ENCODE data around the gene FCHSD2. TPM values are rescaled to one million over a fixed set of nuclear protein-coding genes. Genes with fewer than 3 reads are reported as not detected.
"Not testable (repeated sequence)": the region's sequence is repeated elsewhere in the genome, so short reads cannot be mapped to it uniquely, and the experiment has no call there.

The FCHSD2 gene
- total RNA-seq, 4 donors from 2014 or later: 5.7 to 16.8 (median 7.9) TPM

GRCh38 chr11:72813740-72814285 is 328.3 kb downstream of the FCHSD2 start:
- Histone ChIP-seq H3K36me3 (peaks cover 13% of the 10 kb centered on the region), H3K4me3 (peak overlapping the region; percentile 97), H3K9me3 (no peaks in the 10 kb centered on the region), H3K27me3 (no peaks in the 10 kb centered on the region), H3K27ac (peak overlapping the region; percentile 97), H3K4me1 (peaks cover 51% of the 10 kb centered on the region)
- under 1% methylated on average over 36 of the region's 47 CpGs for WGBS
- peak in 1 of 3 donors; percentile 67 for TF ChIP-seq POLR2AphosphoS5 (IDR thresholded peaks at IDR 0.05)
- TF ChIP-seq CTCF (IDR thresholded peaks at IDR 0.05): no peak
- peak in 1 of 2 donors; percentile 90 for DNase-seq (ENCODE audit: low spot score in 2 of 2)

DNA sequence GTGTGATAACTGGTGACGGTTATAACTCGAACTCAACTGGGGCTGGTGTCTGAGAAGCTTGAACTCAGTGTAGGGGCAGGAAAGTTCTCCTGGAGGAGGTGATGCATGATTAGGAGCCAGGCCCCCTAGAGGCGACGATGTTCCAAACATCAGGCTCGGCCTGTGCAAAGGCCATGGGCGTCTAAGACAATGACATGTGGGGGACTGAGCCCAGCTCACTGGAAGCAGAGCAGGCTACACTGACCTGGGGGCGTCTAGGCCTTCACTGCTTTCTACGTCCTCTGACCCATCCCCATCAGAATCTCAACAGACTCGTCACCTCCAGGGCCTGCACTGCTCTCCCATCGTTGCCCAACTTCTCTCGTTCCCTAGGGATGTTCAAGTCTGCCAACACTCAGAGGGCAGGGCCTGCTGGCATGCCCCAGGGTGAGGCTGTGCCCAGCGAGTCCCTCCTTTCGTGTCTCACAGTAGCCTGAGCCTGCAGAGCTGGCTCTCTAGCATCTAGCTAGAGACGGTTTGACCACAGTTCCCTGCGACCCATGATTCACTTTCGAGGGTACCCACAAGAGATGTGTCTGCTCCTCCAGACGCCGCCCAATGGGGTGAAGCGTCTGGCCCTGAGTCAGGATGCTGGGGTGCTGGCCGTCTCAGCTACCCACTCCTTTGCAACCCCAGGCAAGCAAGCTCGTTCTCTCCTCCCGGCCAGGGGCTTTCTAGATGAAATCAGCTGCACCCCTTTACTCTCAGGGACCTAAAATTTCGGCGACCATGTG is 329.0 kb downstream of the FCHSD2 start:
- Histone ChIP-seq H3K36me3 (peaks cover 10% of the 10 kb centered on the region), H3K9me3 (no peaks in the 10 kb centered on the region), H3K4me3 (peak overlapping the region; percentile 97), H3K4me1 (peaks cover 51% of the 10 kb centered on the region), H3K27ac (peak overlapping the region; percentile 97), H3K27me3 (no peaks in the 10 kb centered on the region)
- DNase-seq (ENCODE audit: low spot score in 2 of 2): peak in 1 of 2 donors; percentile 81
- 0% methylated on average over 21 of the region's 24 CpGs for WGBS
- TF ChIP-seq CTCF (IDR thresholded peaks at IDR 0.05): peak; percentile 3 to 35
- TF ChIP-seq POLR2AphosphoS5 (IDR thresholded peaks at IDR 0.05): no peak

- no peak for TF ChIP-seq EP300 (IDR thresholded peaks at IDR 0.05)
- no peaks in the 10 kb centered on the region for H3K9me3 ChIP-seq
- no peak for DNase-seq (ENCODE audit: low spot score in 2 of 2)
- H3K27ac ChIP-seq: peak overlapping the region; percentile 97
- peaks cover 12% of the 10 kb centered on the region for H3K36me3 ChIP-seq
- 20% methylated on average over 2 of the region's 4 CpGs for WGBS
- no peaks in the 10 kb centered on the region for H3K27me3 ChIP-seq
- H3K4me1 ChIP-seq: peaks cover 51% of the 10 kb centered on the region
- peak overlapping the region; percentile 97 for H3K4me3 ChIP-seq
These were observed 329.5 kb downstream of the FCHSD2 start for GRCh38 chr11:72812604-72812966.

DNA sequence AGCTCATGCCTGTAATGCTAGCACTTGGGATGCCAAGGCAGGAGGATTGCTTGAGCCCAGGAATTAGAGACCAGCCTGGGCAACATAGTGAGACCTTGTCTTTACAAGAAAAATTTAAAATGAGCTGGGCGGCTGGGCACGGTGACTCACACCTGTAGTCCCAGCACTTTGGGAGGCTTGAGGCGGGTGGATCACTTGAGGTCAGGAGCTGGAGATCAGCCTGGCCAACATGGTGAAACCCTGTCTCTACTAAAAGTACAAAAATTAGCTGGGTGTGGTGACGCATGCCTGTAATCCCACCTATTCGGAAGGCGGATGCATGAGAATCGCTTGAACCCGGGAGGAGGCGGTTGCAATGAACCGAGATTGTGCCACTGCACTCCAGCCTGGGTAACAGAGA is 330.4 kb downstream of the FCHSD2 start:
- H3K27me3 ChIP-seq; H3K9me3 ChIP-seq; H3K4me3 ChIP-seq; DNase-seq (ENCODE audit: low spot score in 2 of 2); H3K27ac ChIP-seq: not testable (repeated sequence)
- peaks cover 48% of the 10 kb centered on the region for H3K4me1 ChIP-seq
- WGBS: 91% methylated on average over 10 of the region's 10 CpGs
- peaks cover 12% of the 10 kb centered on the region for H3K36me3 ChIP-seq

DNA sequence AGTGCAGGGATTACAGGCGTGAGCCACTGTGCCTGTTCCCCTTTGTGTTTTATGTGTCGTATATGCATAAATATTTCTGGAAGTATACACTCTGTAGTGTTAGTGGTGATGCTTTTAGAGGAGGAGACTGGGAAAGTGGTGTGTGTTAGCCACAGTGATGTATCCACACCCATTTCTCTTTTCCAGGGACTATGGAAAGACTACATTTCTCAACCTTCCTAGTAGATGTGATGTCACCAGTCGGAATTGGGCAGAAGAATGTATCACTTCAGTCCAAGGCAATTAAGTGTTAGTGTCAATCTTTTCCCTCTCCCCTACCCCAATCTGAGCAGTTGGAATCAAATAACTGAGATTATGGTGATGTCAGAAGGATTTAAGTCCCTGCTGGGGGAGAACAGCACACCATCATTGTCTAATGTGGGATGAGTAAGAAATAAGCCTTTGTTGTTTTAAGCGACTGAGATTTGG is 333.8 kb downstream of the FCHSD2 start:
- no peak overlapping the region for H3K27ac ChIP-seq
- no peaks in the 10 kb centered on the region for H3K27me3 ChIP-seq
- no peaks in the 10 kb centered on the region for H3K9me3 ChIP-seq
- H3K4me1 ChIP-seq: peaks cover 23% of the 10 kb centered on the region
- H3K36me3 ChIP-seq: peaks cover 12% of the 10 kb centered on the region
- DNase-seq (ENCODE audit: low spot score in 2 of 2): no peak
- no peak for TF ChIP-seq POLR2A (IDR thresholded peaks at IDR 0.05)
- TF ChIP-seq POLR2AphosphoS5 (IDR thresholded peaks at IDR 0.05): no peak
- no peak for TF ChIP-seq EP300 (IDR thresholded peaks at IDR 0.05)
- no peak for TF ChIP-seq CTCF (IDR thresholded peaks at IDR 0.05)
- WGBS: 88% methylated on average over 4 of the region's 4 CpGs
- no peak overlapping the region for H3K4me3 ChIP-seq

DNA sequence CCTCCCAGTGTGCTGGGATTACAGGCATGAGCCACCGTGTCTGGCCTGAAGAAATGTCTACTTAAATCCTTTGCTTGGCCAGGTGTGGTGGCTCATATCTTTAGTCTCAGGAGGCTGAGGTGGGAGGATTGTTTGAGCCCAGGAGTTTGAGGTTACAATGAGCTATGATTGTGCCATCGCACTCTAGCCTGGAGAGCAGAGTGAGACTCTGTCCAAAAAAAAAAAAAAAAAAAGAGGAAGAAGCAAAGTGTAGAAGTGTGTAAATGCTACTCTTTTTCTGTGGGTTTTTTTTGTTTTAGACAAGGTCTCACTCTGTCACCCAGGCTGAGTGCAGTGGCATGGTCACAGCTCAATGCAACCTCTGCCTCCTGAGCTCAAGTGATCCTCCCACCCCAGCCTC is 334.3 kb downstream of the FCHSD2 start:
- no peak for DNase-seq (ENCODE audit: low spot score in 2 of 2)
- 83% methylated on average over 2 of the region's 2 CpGs for WGBS
- TF ChIP-seq EP300 (IDR thresholded peaks at IDR 0.05) (no peak), CTCF (IDR thresholded peaks at IDR 0.05) (no peak), POLR2AphosphoS5 (IDR thresholded peaks at IDR 0.05) (no peak), POLR2A (IDR thresholded peaks at IDR 0.05) (no peak)
- Histone ChIP-seq H3K4me1 (peaks cover 17% of the 10 kb centered on the region), H3K9me3 (no peaks in the 10 kb centered on the region), H3K4me3 (no peak overlapping the region), H3K36me3 (peaks cover 12% of the 10 kb centered on the region), H3K27me3 (no peaks in the 10 kb centered on the region), H3K27ac (peak overlapping the region; percentile 45)

Data from suprapubic skin (tissue), 4 donors.